Fibroblast of peridontal ligament (primary cell): ENCODE results near the gene ZMYND15.
A peak's percentile ranks its signal among the peaks of the same experiment; 100 is the strongest.

Experiments used
- DNase-seq: peaks from one replicate; pipeline ENCODE4 v3.0.0-alpha.2; 2010; ENCODE audit errors: extremely low read depth

Gene ZMYND15

GRCh38 chr17:4743216-4743615 is 3.6 kb downstream of the ZMYND15 start:
- no peak for DNase-seq

GRCh38 chr17:4743898-4744297 is 4.3 kb downstream of the ZMYND15 start:
- no peak for DNase-seq

GRCh38 chr17:4744999-4745969 is 5.7 kb downstream of the ZMYND15 start:
- no peak for DNase-seq

GRCh38 chr17:4747847-4748246 is 8.2 kb downstream of the ZMYND15 start:
- no peak for DNase-seq

GRCh38 chr17:4748686-4749085 is 9.1 kb downstream of the ZMYND15 start:
- DNase-seq = no peak

GRCh38 chr17:4750606-4751005 is 11.0 kb downstream of the ZMYND15 start:
- DNase-seq = no peak

- DNase-seq = no peak
Measured at GRCh38 chr17:4751932-4752331, 12.3 kb downstream of the ZMYND15 start.

GRCh38 chr17:4753392-4753791 is 13.8 kb downstream of the ZMYND15 start:
- no peak for DNase-seq

- DNase-seq = no peak
Measured at GRCh38 chr17:4759776-4760236, 20.2 kb downstream of the ZMYND15 start.

GRCh38 chr17:4764595-4764994 is 25.0 kb downstream of the ZMYND15 start:
- DNase-seq = no peak

- DNase-seq = peak; percentile 42
Measured at GRCh38 chr17:4766201-4766600, 26.6 kb downstream of the ZMYND15 start.

GRCh38 chr17:4766723-4767122 is 27.1 kb downstream of the ZMYND15 start:
- DNase-seq = no peak

- DNase-seq = no peak
Measured at GRCh38 chr17:4768298-4768697, 28.7 kb downstream of the ZMYND15 start.

GRCh38 chr17:4769628-4770027 is 30.0 kb downstream of the ZMYND15 start:
- peak; percentile 29 for DNase-seq

- DNase-seq = no peak
Measured at GRCh38 chr17:4771519-4772234, 32.0 kb downstream of the ZMYND15 start, which contains the start of gene TM4SF5. Gene TM4SF5, plus strand, starts transcription at chr17:4771886. Its CDS starts 37 bp downstream, at chr17:4771923.

- DNase-seq = no peak
Measured at GRCh38 chr17:4772235-4772613, 32.6 kb downstream of the ZMYND15 start.

GRCh38 chr17:4777969-4778760 is 38.5 kb downstream of the ZMYND15 start:
- DNase-seq = no peak

GRCh38 chr17:4780325-4780955 is 40.8 kb downstream of the ZMYND15 start:
- DNase-seq = no peak

- DNase-seq = no peak
Measured at GRCh38 chr17:4782652-4783051, 43.0 kb downstream of the ZMYND15 start.

GRCh38 chr17:4785311-4786105 is 45.9 kb downstream of the ZMYND15 start:
- DNase-seq = no peak

- DNase-seq = peak; percentile 42
Measured at GRCh38 chr17:4786106-4786511, 46.5 kb downstream of the ZMYND15 start, which contains the start of gene VMO1. Gene VMO1, minus strand, starts transcription at chr17:4786364. Its CDS starts 12 bp downstream, at chr17:4786352.
